Suprapubic skin (tissue), 4 donors: ENCODE results near the gene EMC8. TPM values are rescaled to one million over a fixed set of nuclear protein-coding genes. Genes with fewer than 3 reads are reported as not detected.

Experiments used
- DNase-seq, 2 donors: peaks; one replicate each; pipeline ENCODE4 v3.0.0-alpha.2; 2019; ENCODE audit warnings: low spot score in 2 of 2
- H3K27ac ChIP-seq: fragments of 200-600 bp; sonication (generic); one replicate; pipeline ENCODE4 v1.5.1; 2019
- H3K27me3 ChIP-seq: fragments of 200-600 bp; sonication (generic); one replicate; pipeline ENCODE4 v1.5.1; 2019
- H3K36me3 ChIP-seq: fragments of 200-600 bp; sonication (generic); one replicate; pipeline ENCODE4 v1.5.1; 2019
- H3K4me1 ChIP-seq: fragments of 200-600 bp; sonication (generic); one replicate; pipeline ENCODE4 v1.5.1; 2019
- H3K4me3 ChIP-seq: fragments of 200-600 bp; sonication (generic); one replicate; pipeline ENCODE4 v1.5.1; 2019; ENCODE audit warnings: mild to moderate bottlenecking
- H3K9me3 ChIP-seq: fragments of 200-600 bp; sonication (generic); one replicate; pipeline ENCODE4 v1.5.1; 2019
- CTCF ChIP-seq, 2 donors: fragments of 200-600 bp in 1 of 2; fragments of 450-650 bp in 1 of 2; sonication (generic) in 1 of 2; IDR thresholded peaks; one replicate each; pipeline ENCODE4 v1.5.1; 2016 to 2019; ENCODE audit warnings: antibody characterized with exemption in 2 of 2, mild to moderate bottlenecking in 1 of 2, moderate library complexity in 1 of 2
- EP300 ChIP-seq: sonication (generic); formaldehyde crosslinking; IDR thresholded peaks from one replicate; pipeline ENCODE4 v1.6.1; 2017; ENCODE audit warnings: antibody characterized with exemption
- POLR2A ChIP-seq, 2 donors: fragments of 450-650 bp; IDR thresholded peaks; one replicate each; pipeline ENCODE4 v1.6.1; 2017; ENCODE audit warnings: antibody characterized with exemption in 2 of 2, mild to moderate bottlenecking in 2 of 2, moderate library complexity in 2 of 2
- POLR2AphosphoS5 ChIP-seq, 3 donors: sonication (generic); formaldehyde crosslinking; IDR thresholded peaks; one replicate each; pipeline ENCODE4 v1.6.1; 2017; ENCODE audit warnings: antibody characterized with exemption in 3 of 3
- WGBS: methylation state at CpG from one replicate; pipeline ENCODE4 v1.1.5; 2018; 5-methylcytosine and 5-hydroxymethylcytosine counted together
- total RNA-seq, 4 donors: library from RNA; depleted of rRNA; stranded (reverse); fragments of >200 nt; gene quantifications; one replicate each; pipeline ENCODE4 v1.1.0, GENCODE V29; 2016

EMC8 gene
- total RNA-seq, 4 donors from 2014 or later = 20.4 to 39.5 (median 23.9) TPM

DNA sequence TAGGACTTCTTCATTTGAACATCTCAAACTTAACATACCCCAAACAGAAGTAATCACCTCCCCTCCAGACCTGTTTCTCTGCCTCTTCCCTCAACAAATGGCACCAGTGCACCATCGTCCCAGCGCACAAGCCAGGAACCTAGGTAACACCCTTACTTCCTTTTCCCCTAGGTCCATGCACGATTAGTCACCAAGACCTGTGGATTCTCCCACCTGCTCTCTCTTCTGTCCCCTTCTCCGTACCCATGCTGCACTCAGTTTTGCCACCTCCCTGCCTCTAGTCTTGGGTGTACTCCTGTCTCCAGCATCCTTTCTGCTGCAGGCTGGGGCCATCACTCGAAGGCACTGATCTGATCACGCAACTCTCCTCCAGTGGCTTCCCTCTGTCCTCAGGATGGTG lies 3.2 kb downstream of the EMC8 start:
- TF ChIP-seq EP300 (no peak), POLR2A (IDR thresholded peaks at IDR 0.05) (no peak), CTCF (IDR thresholded peaks at IDR 0.05) (no peak), POLR2AphosphoS5 (IDR thresholded peaks at IDR 0.05) (no peak)
- H3K36me3 ChIP-seq = peaks cover 34% of the 10 kb centered on the region
- no peak overlapping the region for H3K27ac ChIP-seq
- no peak overlapping the region for H3K4me3 ChIP-seq
- H3K4me1 ChIP-seq = peaks cover 25% of the 10 kb centered on the region
- H3K27me3 ChIP-seq = no peaks in the 10 kb centered on the region
- H3K9me3 ChIP-seq = no peaks in the 10 kb centered on the region
- WGBS = 84% methylated on average over 6 of the region's 6 CpGs
- no peak for DNase-seq

- no peak for DNase-seq
- no peak overlapping the region for H3K27ac ChIP-seq
- peaks cover 14% of the 10 kb centered on the region for H3K4me1 ChIP-seq
- H3K4me3 ChIP-seq = no peak overlapping the region
- no peaks in the 10 kb centered on the region for H3K27me3 ChIP-seq
- TF ChIP-seq POLR2A (IDR thresholded peaks at IDR 0.05) (no peak), EP300 (no peak), POLR2AphosphoS5 (IDR thresholded peaks at IDR 0.05) (no peak), CTCF (IDR thresholded peaks at IDR 0.05) (no peak)
- 83% methylated on average over 8 of the region's 8 CpGs for WGBS
- H3K36me3 ChIP-seq = peaks cover 34% of the 10 kb centered on the region
- no peaks in the 10 kb centered on the region for H3K9me3 ChIP-seq
These were observed 4.6 kb downstream of the EMC8 start for GRCh38 chr16:85794696-85795095.

DNA sequence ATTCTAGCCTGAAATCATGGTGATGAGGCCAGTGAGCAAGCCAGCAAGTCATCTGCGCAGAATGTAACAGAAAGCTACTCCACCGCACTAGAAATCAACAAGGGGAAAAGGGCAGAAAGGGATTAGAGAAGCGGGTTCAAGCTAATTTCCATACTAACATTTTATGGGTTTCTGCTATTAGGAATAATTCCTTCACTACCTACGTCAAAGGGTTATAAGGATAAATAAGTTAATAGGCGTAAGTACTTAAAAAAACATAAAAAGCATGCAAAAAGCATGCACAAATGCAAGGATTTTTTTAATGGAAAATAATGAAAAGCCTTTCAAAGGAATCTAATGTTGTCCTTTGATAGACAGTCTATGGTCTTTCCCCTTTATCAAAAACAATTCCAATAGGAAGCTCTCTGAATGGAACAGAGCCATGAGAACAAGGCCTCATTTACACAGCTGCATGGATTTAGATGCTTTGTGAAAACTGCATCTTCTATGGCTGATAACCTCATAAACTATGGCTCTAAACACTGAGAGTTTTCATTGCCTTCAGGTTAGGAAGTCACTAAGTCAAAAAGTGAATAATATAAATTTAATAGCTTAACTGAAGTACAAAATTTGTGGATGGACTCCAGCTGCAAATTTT lies 5.6 kb downstream of the EMC8 start:
- peaks cover 14% of the 10 kb centered on the region for H3K4me1 ChIP-seq
- 91% methylated on average over 5 of the region's 5 CpGs for whole genome bisulfite sequencing
- peaks cover 35% of the 10 kb centered on the region for H3K36me3 ChIP-seq
- no peak for DNase-seq
- no peak overlapping the region for H3K4me3 ChIP-seq
- H3K27ac ChIP-seq = no peak overlapping the region
- no peaks in the 10 kb centered on the region for H3K9me3 ChIP-seq
- no peak for TF ChIP-seq EP300
- no peak for TF ChIP-seq CTCF (IDR thresholded peaks at IDR 0.05)
- no peaks in the 10 kb centered on the region for H3K27me3 ChIP-seq

- Histone ChIP-seq H3K4me3 (no peak overlapping the region), H3K9me3 (no peaks in the 10 kb centered on the region), H3K4me1 (no peaks in the 10 kb centered on the region), H3K36me3 (peaks cover 46% of the 10 kb centered on the region), H3K27me3 (no peaks in the 10 kb centered on the region), H3K27ac (no peak overlapping the region)
- no peak for TF ChIP-seq POLR2A (IDR thresholded peaks at IDR 0.05)
- no peak for TF ChIP-seq POLR2AphosphoS5 (IDR thresholded peaks at IDR 0.05)
- no peak for TF ChIP-seq CTCF (IDR thresholded peaks at IDR 0.05)
- no peak for TF ChIP-seq EP300
- no peak for DNase-seq
- 94% methylated on average over 6 of the region's 6 CpGs for WGBS
These were observed 9.6 kb downstream of the EMC8 start for GRCh38 chr16:85789773-85790172.

GRCh38 chr16:85788819-85789218 lies 10.5 kb downstream of the EMC8 start:
- DNase-seq = no peak
- H3K27ac ChIP-seq = no peak overlapping the region
- no peaks in the 10 kb centered on the region for H3K27me3 ChIP-seq
- H3K4me1 ChIP-seq = no peaks in the 10 kb centered on the region
- H3K9me3 ChIP-seq = no peaks in the 10 kb centered on the region
- no peak overlapping the region for H3K4me3 ChIP-seq
- peaks cover 41% of the 10 kb centered on the region for H3K36me3 ChIP-seq
- WGBS = 92% methylated on average over 11 of the region's 11 CpGs
- TF ChIP-seq POLR2A (IDR thresholded peaks at IDR 0.05) = no peak
- TF ChIP-seq EP300 = no peak
- TF ChIP-seq POLR2AphosphoS5 (IDR thresholded peaks at IDR 0.05) = no peak
- no peak for TF ChIP-seq CTCF (IDR thresholded peaks at IDR 0.05)
